A673 (cell line): ENCODE measurements around the gene COPS6.

Source experiments
- EZH2 ChIP-seq: fragments of 200-600 bp; sonication (generic); IDR thresholded peaks from 2 replicates; pipeline ENCODE4 v1.6.1; 2017; ENCODE audit warnings: borderline replicate concordance, low read depth, mild to moderate bottlenecking, mixed read lengths, antibody characterized with exemption, low read length; ENCODE audit not compliant: poor library complexity, severe bottlenecking
- TF ChIP-seq, protein P1 (sequence below): fragments of 300-800, 200-600 bp; sonication (generic); conservative IDR thresholded peaks from 2 replicates; pipeline ENCODE4 v1.5.1; 2017; ENCODE audit warnings: low read depth, mild to moderate bottlenecking, antibody characterized with exemption, low read length, moderate library complexity, mixed read lengths

DNA sequence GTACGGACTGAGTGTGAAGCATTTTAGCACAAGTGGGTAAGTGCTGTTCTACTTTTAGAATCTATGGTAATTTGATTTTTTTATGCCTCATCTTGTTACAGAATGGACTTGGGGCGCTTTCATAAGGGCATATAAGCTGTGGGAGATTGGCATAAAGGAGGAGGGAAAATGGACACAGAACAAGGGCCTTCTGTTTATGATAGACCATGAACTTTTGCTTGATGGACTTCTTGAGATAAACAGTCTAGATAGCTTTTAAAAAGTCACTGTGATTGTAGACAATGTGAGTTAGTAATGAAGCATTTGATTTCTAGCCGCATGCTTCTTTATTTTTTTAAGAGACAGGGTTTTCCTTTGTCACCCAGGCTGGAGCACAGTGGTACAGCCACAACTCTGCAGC, 37.2 kb upstream of the COPS6 start:
- TF ChIP-seq, protein P1, sequence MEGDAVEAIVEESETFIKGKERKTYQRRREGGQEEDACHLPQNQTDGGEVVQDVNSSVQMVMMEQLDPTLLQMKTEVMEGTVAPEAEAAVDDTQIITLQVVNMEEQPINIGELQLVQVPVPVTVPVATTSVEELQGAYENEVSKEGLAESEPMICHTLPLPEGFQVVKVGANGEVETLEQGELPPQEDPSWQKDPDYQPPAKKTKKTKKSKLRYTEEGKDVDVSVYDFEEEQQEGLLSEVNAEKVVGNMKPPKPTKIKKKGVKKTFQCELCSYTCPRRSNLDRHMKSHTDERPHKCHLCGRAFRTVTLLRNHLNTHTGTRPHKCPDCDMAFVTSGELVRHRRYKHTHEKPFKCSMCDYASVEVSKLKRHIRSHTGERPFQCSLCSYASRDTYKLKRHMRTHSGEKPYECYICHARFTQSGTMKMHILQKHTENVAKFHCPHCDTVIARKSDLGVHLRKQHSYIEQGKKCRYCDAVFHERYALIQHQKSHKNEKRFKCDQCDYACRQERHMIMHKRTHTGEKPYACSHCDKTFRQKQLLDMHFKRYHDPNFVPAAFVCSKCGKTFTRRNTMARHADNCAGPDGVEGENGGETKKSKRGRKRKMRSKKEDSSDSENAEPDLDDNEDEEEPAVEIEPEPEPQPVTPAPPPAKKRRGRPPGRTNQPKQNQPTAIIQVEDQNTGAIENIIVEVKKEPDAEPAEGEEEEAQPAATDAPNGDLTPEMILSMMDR, result no peak
- TF ChIP-seq EZH2, result no peak
